IMR-90 (cell line): ENCODE data around the gene NRDC. TPM values are rescaled to one million over a fixed set of nuclear protein-coding genes. Genes with fewer than 3 reads are reported as not detected.

Source experiments
- ATAC-seq: fragments of 200-7000 bp; cut with Tn5 transposase; 2 replicates; pipeline ENCODE4 v1.9.1; 2020; ENCODE audit warnings: low read depth, mild to moderate bottlenecking, moderate library complexity
- BruUV-seq: library from RNA; stranded (reverse); fragments of 400-500 nt; replicated peaks from 2 replicates; lab custom pipeline; 2021; lab: Mats Ljungman, UMichigan
- CTCF ChIA-PET: fragments of 300-600 bp; formaldehyde crosslinking; extraction: SDS; loops from one replicate; lab custom pipeline; 2021; ENCODE audit warnings: antibody characterized with exemption; lab: Yijun Ruan, JAX
- POLR2A ChIA-PET: fragments of 300-600 bp; sonication (Branson Sonifier 250); formaldehyde crosslinking; loops from one replicate; lab custom pipeline; 2022; ENCODE audit warnings: antibody characterized with exemption; ENCODE audit not compliant: unreplicated experiment; lab: Charles Lee
- DNase-seq: peaks from one replicate; pipeline ENCODE4 v3.0.0; 2013
- H2AFZ ChIP-seq: replicated peaks from 2 replicates; pipeline ENCODE3; 2013; ENCODE audit warnings: low read length, mild to moderate bottlenecking; ENCODE audit not compliant: poor library complexity
- H2AK5ac ChIP-seq: 2 replicates; pipeline ENCODE4 v1.6.1; 2013; ENCODE audit warnings: low read depth, low read length, inconsistent platforms
- H2AK9ac ChIP-seq: replicated peaks from 2 replicates; pipeline ENCODE3; 2013; ENCODE audit warnings: mild to moderate bottlenecking, low read depth, low read length, moderate library complexity; ENCODE audit not compliant: poor library complexity
- H2BK120ac ChIP-seq: 2 replicates; pipeline ENCODE4 v1.6.1; 2013; ENCODE audit warnings: low read depth, low read length, inconsistent platforms
- H2BK15ac ChIP-seq: 3 replicates; pipeline ENCODE4 v1.6.1; 2013; ENCODE audit warnings: low read depth, low read length, inconsistent platforms
- H2BK20ac ChIP-seq: 2 replicates; pipeline ENCODE4 v1.6.1; 2013; ENCODE audit warnings: low read depth, mild to moderate bottlenecking, inconsistent platforms, low read length, moderate library complexity
- H2BK5ac ChIP-seq: 2 replicates; pipeline ENCODE4 v1.6.1; 2013; ENCODE audit warnings: mild to moderate bottlenecking, low read depth, low read length, inconsistent platforms; ENCODE audit not compliant: poor library complexity, severe bottlenecking
- H3K14ac ChIP-seq: replicated peaks from 2 replicates; pipeline ENCODE4 v1.6.1; 2013; ENCODE audit warnings: low read depth, low read length, inconsistent platforms
- H3K18ac ChIP-seq: 2 replicates; pipeline ENCODE4 v1.6.1; 2013; ENCODE audit warnings: low read depth, low read length, control low read depth
- H3K23ac ChIP-seq: 2 replicates; pipeline ENCODE4 v1.6.1; 2013; ENCODE audit warnings: low read depth, low read length, inconsistent platforms
- H3K27ac ChIP-seq: 2 replicates; pipeline ENCODE4 v1.5.1; 2013; ENCODE audit warnings: mild to moderate bottlenecking, control low read depth, low read length; ENCODE audit not compliant: insufficient read depth
- H3K27me3 ChIP-seq: 2 replicates; pipeline ENCODE4 v1.6.1; 2013; ENCODE audit warnings: low read length; ENCODE audit not compliant: control insufficient read depth, insufficient read depth
- H3K36me3 ChIP-seq: 2 replicates; pipeline ENCODE4 v1.6.1; 2013; ENCODE audit warnings: low read length, mixed read lengths; ENCODE audit not compliant: control insufficient read depth, insufficient read depth
- H3K4ac ChIP-seq: 2 replicates; pipeline ENCODE4 v1.6.1; 2013; ENCODE audit warnings: low read depth, low read length, inconsistent platforms
- H3K4me1 ChIP-seq: 2 replicates; pipeline ENCODE4 v1.6.1; 2013; ENCODE audit warnings: low read length, mixed read lengths; ENCODE audit not compliant: control insufficient read depth, insufficient read depth
- H3K4me2 ChIP-seq: 2 replicates; pipeline ENCODE4 v1.6.1; 2013; ENCODE audit warnings: low read depth, mild to moderate bottlenecking, control low read depth, low read length, moderate library complexity
- H3K4me3 ChIP-seq: 2 replicates; pipeline ENCODE4 v1.5.1; 2013; ENCODE audit warnings: low read depth, mild to moderate bottlenecking, control low read depth, low read length, moderate library complexity; ENCODE audit not compliant: insufficient read depth
- H3K56ac ChIP-seq: 2 replicates; pipeline ENCODE4 v1.6.1; 2013; ENCODE audit warnings: low read length, inconsistent platforms; ENCODE audit not compliant: insufficient read depth; ENCODE audit errors: extremely low read depth
- H3K79me1 ChIP-seq, 2 experiments: 2 replicates each; pipeline ENCODE4 v1.6.1; 2013; ENCODE audit warnings: low read length in 2 of 2, inconsistent platforms in 1 of 2, low read depth in 1 of 2
- H3K9ac ChIP-seq: 2 replicates; pipeline ENCODE4 v1.6.1; 2013; ENCODE audit warnings: low read depth, low read length, control low read depth
- H3K9me1 ChIP-seq: 2 replicates; pipeline ENCODE4 v1.6.1; 2013; ENCODE audit warnings: low read length, inconsistent platforms; ENCODE audit not compliant: insufficient read depth
- H3K9me3 ChIP-seq: 2 replicates; pipeline ENCODE4 v1.6.1; 2013; ENCODE audit warnings: low read length; ENCODE audit not compliant: control insufficient read depth, insufficient read depth
- H4K20me1 ChIP-seq: 2 replicates; pipeline ENCODE4 v1.6.1; 2013; ENCODE audit warnings: low read length, inconsistent platforms; ENCODE audit not compliant: insufficient read depth
- H4K5ac ChIP-seq: 2 replicates; pipeline ENCODE4 v1.6.1; 2013; ENCODE audit warnings: mild to moderate bottlenecking, low read depth, low read length, control low read depth
- H4K8ac ChIP-seq, 2 experiments: 2 replicates each; pipeline ENCODE4 v1.6.1; 2013; ENCODE audit warnings: low read depth in 2 of 2, low read length in 2 of 2, control low read depth in 1 of 2, inconsistent platforms in 1 of 2
- H4K91ac ChIP-seq: 2 replicates; pipeline ENCODE4 v1.6.1; 2013; ENCODE audit warnings: low read depth, low read length, inconsistent platforms; ENCODE audit not compliant: insufficient read depth
- CHD1 ChIP-seq: IDR thresholded peaks from 2 replicates; pipeline ENCODE4 v1.6.1; 2012; ENCODE audit warnings: low read depth, low read length, improper control_type of control experiment
- FOS ChIP-seq: fragments of 150-350 bp; IDR thresholded peaks from 2 replicates; pipeline ENCODE4 v1.6.1; 2016; ENCODE audit warnings: low read depth, low read length
- MAFK ChIP-seq: IDR thresholded peaks from 2 replicates; pipeline ENCODE4 v1.6.1; 2012; ENCODE audit warnings: low read depth, low read length, improper control_type of control experiment
- RAD21 ChIP-seq: IDR thresholded peaks from 2 replicates; pipeline ENCODE4 v1.6.1; 2012; ENCODE audit warnings: low read length, improper control_type of control experiment
- RCOR1 ChIP-seq: IDR thresholded peaks from 2 replicates; pipeline ENCODE4 v1.6.1; 2012; ENCODE audit warnings: mild to moderate bottlenecking, low read length, improper control_type of control experiment; ENCODE audit not compliant: insufficient replicate concordance
- RFX5 ChIP-seq: IDR thresholded peaks from 2 replicates; pipeline ENCODE4 v1.8.0; 2012; ENCODE audit warnings: low read depth, mild to moderate bottlenecking, low read length, moderate library complexity
- SMC3 ChIP-seq: fragments of 150-350 bp; IDR thresholded peaks from 2 replicates; pipeline ENCODE4 v1.6.1; 2016; ENCODE audit warnings: low read depth, mild to moderate bottlenecking, antibody characterized with exemption, low read length, moderate library complexity
- WGBS, 2 experiments: methylation state at CpG; one replicate each; pipeline versions ENCODE4 v1.1.5 to v1.1.7; 2013; ENCODE audit warnings: missing lambda C conversion rate in 2 of 2; ENCODE audit not compliant: insufficient read length in 1 of 2; ENCODE audit errors: extremely low coverage in 2 of 2; 5-methylcytosine and 5-hydroxymethylcytosine counted together
- dilution Hi-C: fragments of 300-500 bp; cut with HindIII; formaldehyde crosslinking; loops from one replicate; pipeline ENCODE4 v1.14.3; 2018; ENCODE audit warnings: low sequenced_read_pairs; ENCODE audit not compliant: unreplicated experiment
- in situ Hi-C: fragments of 300-500 bp; cut with MboI; formaldehyde crosslinking; loops from 3 replicates; pipeline ENCODE4 v1.14.3; 2019; ENCODE audit warnings: low sequenced_read_pairs, inconsistent platforms, mixed read lengths
- intact Hi-C: fragments of 100-400 bp; cut with micrococcal nuclease; formaldehyde crosslinking; loops from 2 replicates; pipeline ENCODE4 v1.10.0; 2022
- polyA plus RNA-seq, 3 experiments: library from polyadenylated mRNA; depleted of rRNA; stranded (reverse); fragments of >200 nt; gene quantifications; 2 replicates each; pipeline ENCODE4 v1.2.3, GENCODE V29; 2012; ENCODE audit warnings: low replicate concordance in 1 of 3
- total RNA-seq: library from RNA; depleted of rRNA; stranded (reverse); fragments of >200 nt; gene quantifications from 2 replicates; pipeline ENCODE4 v1.2.3, GENCODE V29; 2012

Gene NRDC
- total and polyA plus RNA-seq, 2 of the 4 experiments (the other 2 are of a cell fraction): 75.8 to 84.7 TPM

DNA sequence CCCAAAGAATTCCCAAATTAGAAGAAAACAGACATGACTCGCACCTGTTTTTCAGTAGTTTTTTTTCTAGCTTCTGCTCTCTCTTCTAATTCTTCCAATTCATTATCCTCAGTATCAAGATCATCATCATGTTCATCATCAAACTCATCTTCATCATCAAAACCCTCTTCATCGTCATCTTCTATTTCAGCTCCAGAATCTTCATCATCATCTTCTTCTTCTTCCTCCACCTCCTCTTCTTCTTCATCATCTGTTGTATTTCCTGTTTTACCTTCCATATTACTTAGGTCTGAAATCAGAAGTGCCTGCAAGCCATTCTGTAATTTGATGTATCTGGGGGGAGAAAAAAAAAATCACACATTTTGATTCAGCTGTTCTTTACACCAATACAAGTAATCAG, 38.3 kb downstream of the NRDC start:
- no peak overlapping the region for H4K91ac ChIP-seq
- H2AK5ac ChIP-seq: no peak overlapping the region
- H3K4me3 ChIP-seq: no peak overlapping the region
- H2BK20ac ChIP-seq: no peak overlapping the region
- no peak overlapping the region for H2BK15ac ChIP-seq
- in situ Hi-C loops: no loop called here
- H4K8ac ChIP-seq: no peak overlapping the region
- H3K9ac ChIP-seq: no peak overlapping the region
- H3K18ac ChIP-seq: no peak overlapping the region
- H3K36me3 ChIP-seq: peaks cover 11% of the 10 kb centered on the region
- no peak overlapping the region for H3K14ac ChIP-seq
- no peak overlapping the region for H2AFZ ChIP-seq
- H3K27ac ChIP-seq: no peak overlapping the region
- no peak for TF ChIP-seq SMC3
- TF ChIP-seq MAFK: no peak
- TF ChIP-seq RCOR1: no peak
- TF ChIP-seq RAD21: no peak
- TF ChIP-seq CHD1: no peak
- no peak for TF ChIP-seq FOS
- no peak for TF ChIP-seq RFX5
- no peak overlapping the region for H2AK9ac ChIP-seq
- dilution Hi-C loops: no loop called here
- no peak overlapping the region for H4K5ac ChIP-seq
- H3K4me1 ChIP-seq: no peaks in the 10 kb centered on the region; the same call in 1 of the 2 replicates
- no peaks in the 10 kb centered on the region for H3K27me3 ChIP-seq
- H2BK5ac ChIP-seq: no peak overlapping the region
- H3K9me3 ChIP-seq: no peaks in the 10 kb centered on the region
- H3K9me1 ChIP-seq: no peaks in the 10 kb centered on the region
- H3K79me1 ChIP-seq: peaks cover 34 to 55% of the 10 kb centered on the region in 2 experiments
- H3K23ac ChIP-seq: no peak overlapping the region
- ATAC-seq: no peak
- H3K4ac ChIP-seq: no peak overlapping the region
- H3K4me2 ChIP-seq: no peak overlapping the region
- ChIA-PET CTCF (interaction anchor here (1.0 to 1.2 kb wide), 2 partner anchors 86 to 220 kb away, joined by 3 to 7 read pairs; no protein-coding TSS in a partner anchor), POLR2A (no interaction called here)
- H4K20me1 ChIP-seq: peaks cover 8% of the 10 kb centered on the region
- no peak overlapping the region for H2BK120ac ChIP-seq
- no peak overlapping the region for H3K56ac ChIP-seq
- BruUV-seq: no TSS peak
- intact Hi-C loops: no loop called here
- 100% methylated on average over 1 of the region's 2 CpGs for WGBS, 2 experiments
- DNase-seq: no peak
